A673 (cell line): Measurements from ENCODE around the gene INPP4A. TPM values are rescaled to one million over a fixed set of nuclear protein-coding genes. Genes with fewer than 3 reads are reported as not detected.

Experiments used
- Bru-seq: library from RNA; stranded (reverse); fragments of 400-500 nt; gene quantifications from one replicate; lab custom pipeline; 2021; lab: Mats Ljungman, UMichigan
- BruChase-seq, 2 experiments: library from RNA; stranded (reverse); fragments of 400-500 nt; gene quantifications; one replicate each; lab custom pipeline; 2021; lab: Mats Ljungman, UMichigan
- BruUV-seq: library from RNA; stranded (reverse); fragments of 400-500 nt; replicated peaks from 2 replicates; lab custom pipeline; 2021; lab: Mats Ljungman, UMichigan
- CTCF ChIA-PET: fragments of 300-600 bp; sonication (Branson Sonifier 250); formaldehyde crosslinking; loops from one replicate; lab custom pipeline; 2022; ENCODE audit warnings: antibody characterized with exemption; lab: Charles Lee
- POLR2A ChIA-PET: fragments of 300-600 bp; sonication (Branson Sonifier 250); formaldehyde crosslinking; loops from one replicate; lab custom pipeline; 2022; ENCODE audit warnings: antibody characterized with exemption; ENCODE audit not compliant: low non-redundant PET; lab: Charles Lee
- DNase-seq: peaks from one replicate; pipeline ENCODE4 v3.0.0-alpha.2; 2015; ENCODE audit warnings: low spot score
- H3K27ac ChIP-seq: fragments of 200-600 bp; sonication (generic); 2 replicates; pipeline ENCODE4 v1.5.1; 2016; ENCODE audit warnings: mixed run types, low read depth, mild to moderate bottlenecking, mixed read lengths, antibody characterized with exemption, low read length; ENCODE audit not compliant: poor library complexity, severe bottlenecking
- H3K27me3 ChIP-seq: fragments of 200-600 bp; sonication (generic); replicated peaks from 2 replicates; pipeline ENCODE4 v1.6.1; 2017; ENCODE audit warnings: mixed run types, low read depth, mild to moderate bottlenecking, mixed read lengths, antibody characterized with exemption, low read length; ENCODE audit not compliant: insufficient read depth, poor library complexity
- H3K36me3 ChIP-seq: fragments of 200-600 bp; sonication (generic); 2 replicates; pipeline ENCODE4 v1.6.1; 2016; ENCODE audit warnings: mixed run types, mild to moderate bottlenecking, mixed read lengths, antibody characterized with exemption, low read length; ENCODE audit not compliant: insufficient read depth, poor library complexity, severe bottlenecking
- H3K4me1 ChIP-seq: fragments of 200-600 bp; sonication (generic); 2 replicates; pipeline ENCODE4 v1.6.1; 2017; ENCODE audit warnings: mixed run types, mild to moderate bottlenecking, mixed read lengths, antibody characterized with exemption, low read length; ENCODE audit not compliant: insufficient read depth, poor library complexity, severe bottlenecking
- H3K4me3 ChIP-seq: fragments of 200-600 bp; sonication (generic); 2 replicates; pipeline ENCODE4 v1.5.1; 2016; ENCODE audit warnings: low read depth, mixed run types, mild to moderate bottlenecking, mixed read lengths, low read length; ENCODE audit not compliant: poor library complexity, severe bottlenecking
- H3K9me3 ChIP-seq: fragments of 200-600 bp; sonication (generic); 2 replicates; pipeline ENCODE4 v1.6.1; 2016; ENCODE audit warnings: mixed run types, low read depth, mild to moderate bottlenecking, mixed read lengths, antibody characterized with exemption, low read length; ENCODE audit not compliant: poor library complexity, severe bottlenecking
- CTCF ChIP-seq: fragments of 300-800, 200-600 bp; sonication (generic); conservative IDR thresholded peaks from 2 replicates; pipeline ENCODE4 v1.5.1; 2017; ENCODE audit warnings: low read depth, mild to moderate bottlenecking, antibody characterized with exemption, low read length, moderate library complexity, mixed read lengths
- EZH2 ChIP-seq: fragments of 200-600 bp; sonication (generic); IDR thresholded peaks from 2 replicates; pipeline ENCODE4 v1.6.1; 2017; ENCODE audit warnings: borderline replicate concordance, low read depth, mild to moderate bottlenecking, mixed read lengths, antibody characterized with exemption, low read length; ENCODE audit not compliant: poor library complexity, severe bottlenecking
- intact Hi-C: fragments of 100-400 bp; cut with micrococcal nuclease; formaldehyde crosslinking; loops from one replicate; pipeline ENCODE4 v1.10.0; 2022; ENCODE audit not compliant: unreplicated experiment
- long read RNA-seq: library from polyadenylated mRNA; stranded (forward); transcript quantifications from one replicate; pipeline ENCODE4 v2.0.0, GENCODE V29; 2022
- total RNA-seq: library from RNA; stranded (reverse); gene quantifications from 2 replicates; pipeline ENCODE4 v1.2.3, GENCODE V29; 2021

INPP4A gene
- total RNA-seq, result 33.5 and 39.9 TPM in 2 replicates
- Bru-seq, nascent RNA, result percentile 74 among the genes with signal in this experiment
- percentile 82 among the genes with signal in this experiment for BruChase-seq, experiment 1, labeled RNA remaining after a 2-hour chase
- BruChase-seq, experiment 2, labeled RNA remaining after a 6-hour chase, result percentile 76 among the genes with signal in this experiment
- long read RNA-seq, transcript INPP4A-205 (25 exons, 3,365 nt), result major isoform, 22 of 64 reads
- long read RNA-seq, partial matches to known transcripts, result 11 of 64 reads
- long read RNA-seq, other reads (novel, unspliced or antisense), result 31 of 64 reads

- peak; percentile 78 for DNase-seq
- CTCF ChIA-PET, result no interaction called here
These were observed at the start of gene INPP4A for GRCh38 chr2:98444436-98445176. TSS of gene INPP4A (plus strand) at chr2:98444858. CDS start at chr2:98520049, 75,191 bp downstream.

DNA sequence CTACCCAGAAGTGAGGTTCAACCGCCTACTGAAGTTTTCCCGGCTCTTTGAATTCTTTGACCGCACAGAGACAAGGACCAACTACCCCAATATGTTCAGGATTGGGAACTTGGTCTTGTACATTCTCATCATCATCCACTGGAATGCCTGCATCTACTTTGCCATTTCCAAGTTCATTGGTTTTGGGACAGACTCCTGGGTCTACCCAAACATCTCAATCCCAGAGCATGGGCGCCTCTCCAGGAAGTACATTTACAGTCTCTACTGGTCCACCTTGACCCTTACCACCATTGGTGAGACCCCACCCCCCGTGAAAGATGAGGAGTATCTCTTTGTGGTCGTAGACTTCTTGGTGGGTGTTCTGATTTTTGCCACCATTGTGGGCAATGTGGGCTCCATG, 48.7 kb upstream of the INPP4A start:
- CTCF ChIA-PET, result no interaction called here
- intact Hi-C loops, result no loop called here
- Histone ChIP-seq H3K27ac (no peak overlapping the region), H3K4me1 (no peaks in the 10 kb centered on the region), H3K27me3 (peaks cover 35% of the 10 kb centered on the region), H3K9me3 (no peaks in the 10 kb centered on the region), H3K36me3 (no peaks in the 10 kb centered on the region), H3K4me3 (no peak overlapping the region)
- no TSS peak for BruUV-seq
- no peak for DNase-seq
- TF ChIP-seq EZH2 (no peak), CTCF (no peak)
- POLR2A ChIA-PET, result no interaction called here

More at GRCh38 chr2:98444436-98445176, at the start of gene INPP4A:
- peaks cover 9% of the 10 kb centered on the region for H3K4me1 ChIP-seq
- TF ChIP-seq CTCF (no peak), EZH2 (no peak)
- intact Hi-C loops, result loop anchor here (2.0 kb wide), 1 partner anchor 20 kb away; no protein-coding TSS in a partner anchor
- no peaks in the 10 kb centered on the region for H3K36me3 ChIP-seq
- POLR2A ChIA-PET, result no interaction called here
- H3K27ac ChIP-seq, result peak within 1 kb of the TSS; percentile 58
- no peaks in the 10 kb centered on the region for H3K27me3 ChIP-seq
- no peaks in the 10 kb centered on the region for H3K9me3 ChIP-seq
- H3K4me3 ChIP-seq, result peak within 1 kb of the TSS; percentile 76
- no TSS peak for BruUV-seq

DNA sequence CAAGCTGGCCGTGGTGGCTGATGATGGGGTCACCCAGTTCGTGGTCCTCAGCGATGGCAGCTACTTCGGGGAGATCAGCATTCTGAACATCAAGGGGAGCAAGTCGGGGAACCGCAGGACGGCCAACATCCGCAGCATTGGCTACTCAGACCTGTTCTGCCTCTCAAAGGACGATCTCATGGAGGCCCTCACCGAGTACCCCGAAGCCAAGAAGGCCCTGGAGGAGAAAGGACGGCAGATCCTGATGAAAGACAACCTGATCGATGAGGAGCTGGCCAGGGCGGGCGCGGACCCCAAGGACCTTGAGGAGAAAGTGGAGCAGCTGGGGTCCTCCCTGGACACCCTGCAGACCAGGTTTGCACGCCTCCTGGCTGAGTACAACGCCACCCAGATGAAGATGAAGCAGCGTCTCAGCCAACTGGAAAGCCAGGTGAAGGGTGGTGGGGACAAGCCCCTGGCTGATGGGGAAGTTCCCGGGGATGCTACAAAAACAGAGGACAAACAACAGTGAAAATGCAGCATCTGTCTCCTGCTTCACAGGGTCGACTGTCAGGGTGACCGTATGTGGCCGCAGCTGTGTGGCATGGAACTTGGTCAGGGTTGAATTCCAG, 47.8 kb upstream of the INPP4A start:
- H3K4me1 ChIP-seq, result no peaks in the 10 kb centered on the region
- H3K9me3 ChIP-seq, result no peaks in the 10 kb centered on the region
- no peak for TF ChIP-seq CTCF
- no peak for TF ChIP-seq EZH2
- intact Hi-C loops, result no loop called here
- no TSS peak for BruUV-seq
- no peaks in the 10 kb centered on the region for H3K36me3 ChIP-seq
- no peak for DNase-seq
- ChIA-PET CTCF (no interaction called here), POLR2A (no interaction called here)
- no peak overlapping the region for H3K27ac ChIP-seq
- H3K27me3 ChIP-seq, result peaks cover 44% of the 10 kb centered on the region
- H3K4me3 ChIP-seq, result no peak overlapping the region
